ENCODE data around the gene GNG7.

The GNG7 gene

GRCh38 chr19:2577722-2578335 lies 124.7 kb downstream of the GNG7 start:
- no peak for ATAC-seq
- TF ChIP-seq CSRNP3 (CRISPR knock-in tag; IDR thresholded peaks at IDR 0.05) (no peak), ARNTL (CRISPR knock-in tag; IDR thresholded peaks at IDR 0.05; ENCODE audit: borderline replicate concordance, low read depth) (no peak), ESRRG (CRISPR knock-in tag; IDR thresholded peaks at IDR 0.05) (no peak), OSR1 (CRISPR knock-in tag; IDR thresholded peaks at IDR 0.05) (no peak), ISL1 (CRISPR knock-in tag; IDR thresholded peaks at IDR 0.05) (no peak), TCF4 (CRISPR knock-in tag; IDR thresholded peaks at IDR 0.05; ENCODE audit: borderline replicate concordance) (no peak), POU6F1 (CRISPR knock-in tag; IDR thresholded peaks at IDR 0.05; ENCODE audit: borderline replicate concordance, low read depth) (no peak), ZNF565 (CRISPR knock-in tag; conservative IDR thresholded peaks at IDR 0.05; ENCODE audit: low read depth) (no peak)

- no peak for TF ChIP-seq CREB5 (CRISPR knock-in tag; IDR thresholded peaks at IDR 0.05; ENCODE audit: low read depth)
- no peak for TF ChIP-seq ESRRG (CRISPR knock-in tag; IDR thresholded peaks at IDR 0.05)
- no peak for TF ChIP-seq PPARA (CRISPR knock-in tag; IDR thresholded peaks at IDR 0.05; ENCODE audit: borderline replicate concordance)
- no peak for TF ChIP-seq ZNF8 (CRISPR knock-in tag; IDR thresholded peaks at IDR 0.05)
- no peak for TF ChIP-seq ZNF70 (CRISPR knock-in tag; IDR thresholded peaks at IDR 0.05)
- no peak for TF ChIP-seq ZFP3 (CRISPR knock-in tag; IDR thresholded peaks at IDR 0.05)
- no peak for TF ChIP-seq ZC3H10 (CRISPR knock-in tag; IDR thresholded peaks at IDR 0.05)
- TF ChIP-seq GLIS3 (CRISPR knock-in tag; IDR thresholded peaks at IDR 0.05), result no peak
- TF ChIP-seq TCF4 (CRISPR knock-in tag; IDR thresholded peaks at IDR 0.05; ENCODE audit: borderline replicate concordance), result no peak
- no peak for TF ChIP-seq ARNTL (CRISPR knock-in tag; IDR thresholded peaks at IDR 0.05; ENCODE audit: borderline replicate concordance, low read depth)
- TF ChIP-seq OSR1 (CRISPR knock-in tag; IDR thresholded peaks at IDR 0.05), result no peak
- no peak for TF ChIP-seq SNAI2 (CRISPR knock-in tag; IDR thresholded peaks at IDR 0.05)
- no peak for TF ChIP-seq CSRNP3 (CRISPR knock-in tag; IDR thresholded peaks at IDR 0.05)
- no peak for TF ChIP-seq CSDC2 (CRISPR knock-in tag; IDR thresholded peaks at IDR 0.05)
- TF ChIP-seq ISL1 (CRISPR knock-in tag; IDR thresholded peaks at IDR 0.05), result no peak
- no peak for TF ChIP-seq BACH2 (CRISPR knock-in tag; IDR thresholded peaks at IDR 0.05; ENCODE audit: borderline replicate concordance)
- no peak for TF ChIP-seq RARB (CRISPR knock-in tag; IDR thresholded peaks at IDR 0.05)
- no peak for TF ChIP-seq TOX (CRISPR knock-in tag; IDR thresholded peaks at IDR 0.05; ENCODE audit: borderline replicate concordance)
- TF ChIP-seq PATZ1 (CRISPR knock-in tag; IDR thresholded peaks at IDR 0.05; ENCODE audit: borderline replicate concordance), result no peak
- ATAC-seq, result no peak
These were observed 126.6 kb downstream of the GNG7 start for GRCh38 chr19:2575734-2576481.
